HPDE6-E6E7 (cell line): ENCODE measurements around the gene HTR3A.
"Not testable (repeated sequence)": the region's sequence is repeated elsewhere in the genome, so short reads cannot be mapped to it uniquely, and the experiment has no call there.

Experiments
- DNase-seq: peaks from one replicate; pipeline ENCODE4 v3.0.0; 2011; ENCODE audit warnings: missing footprints; ENCODE audit errors: extremely low spot score

Gene HTR3A

DNA sequence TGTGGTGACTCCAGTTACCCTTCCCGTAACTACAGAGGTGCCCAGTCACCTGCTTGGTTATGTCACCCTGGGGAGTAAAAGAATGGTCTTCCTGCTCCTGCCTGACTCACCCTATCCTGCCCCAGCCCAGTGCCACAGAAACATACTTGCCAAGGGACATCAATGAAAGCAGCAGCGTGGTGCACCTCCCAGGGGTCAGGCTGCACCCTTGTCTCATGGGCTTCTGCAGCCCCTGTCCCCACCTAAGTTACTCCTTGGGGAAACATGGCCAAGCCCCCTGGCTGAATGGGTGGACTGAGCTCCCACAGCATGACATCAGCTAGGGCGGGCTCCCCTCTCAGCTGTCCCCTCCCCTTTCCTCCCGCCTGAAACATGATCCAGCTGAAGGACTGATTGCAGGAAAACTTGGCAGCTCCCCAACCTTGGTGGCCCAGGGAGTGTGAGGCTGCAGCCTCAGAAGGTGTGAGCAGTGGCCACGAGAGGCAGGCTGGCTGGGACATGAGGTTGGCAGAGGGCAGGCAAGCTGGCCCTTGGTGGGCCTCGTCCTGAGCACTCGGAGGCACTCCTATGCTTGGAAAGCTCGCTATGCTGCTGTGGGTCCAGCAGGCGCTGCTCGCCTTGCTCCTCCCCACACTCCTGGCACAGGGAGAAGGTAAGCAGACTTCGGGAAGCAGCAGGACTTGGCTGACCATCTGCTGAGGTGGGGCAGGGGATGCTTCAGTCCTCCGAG lies at the start of gene HTR3A:
Gene HTR3A, plus strand, starts transcription at position 368 of the 730 bp plus-strand sequence. Its CDS starts 218 bp downstream, at position 586.
- DNase-seq = no peak

DNA sequence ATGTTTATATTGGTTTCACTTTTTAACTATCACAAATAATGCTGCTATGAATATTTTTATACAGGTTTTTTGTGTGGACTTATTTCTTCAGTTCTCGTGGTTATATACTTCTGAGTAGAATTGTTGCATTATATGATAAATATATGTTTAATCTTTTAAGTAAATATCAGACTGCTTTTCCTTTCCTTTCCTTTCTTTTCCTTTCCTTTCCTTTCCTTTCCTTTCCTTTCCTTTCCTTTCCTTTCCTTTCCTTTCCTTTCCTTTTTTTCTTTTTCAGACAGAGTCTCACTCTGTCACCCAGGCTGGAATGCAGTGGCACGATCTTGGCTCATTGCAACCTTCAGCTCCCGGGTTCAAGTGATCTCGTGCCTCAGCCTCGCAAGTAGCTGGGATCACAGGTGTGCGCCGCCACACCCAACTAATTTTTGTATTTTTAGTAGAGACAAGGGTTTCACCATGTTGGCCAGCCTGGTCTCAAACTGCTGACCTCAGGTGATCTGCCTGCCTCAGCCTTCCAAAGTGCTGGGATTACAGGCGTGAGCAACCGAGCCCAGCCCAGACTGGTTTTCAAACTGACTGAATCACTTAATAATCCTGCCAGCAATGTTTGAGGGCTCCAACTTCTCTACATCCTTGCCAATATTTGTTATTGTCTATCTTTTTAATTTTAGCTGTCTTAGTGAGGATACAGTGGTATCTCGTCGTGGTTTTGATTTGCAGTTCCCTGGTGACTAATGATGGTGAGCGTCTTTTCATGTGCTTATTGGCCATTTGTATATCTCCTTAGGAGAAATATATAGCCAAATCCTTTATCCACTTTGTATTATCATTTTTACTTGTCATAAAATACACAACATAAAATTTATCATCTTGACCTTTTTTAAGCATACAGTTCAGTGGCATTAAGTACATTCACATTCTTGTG lies 48.4 kb upstream of the HTR3A start:
- no peak for DNase-seq

GRCh38 chr11:113928311-113928710 lies 46.6 kb upstream of the HTR3A start:
- DNase-seq = no peak

- DNase-seq = no peak
Observed at GRCh38 chr11:113932788-113933187, 42.1 kb upstream of the HTR3A start.

DNA sequence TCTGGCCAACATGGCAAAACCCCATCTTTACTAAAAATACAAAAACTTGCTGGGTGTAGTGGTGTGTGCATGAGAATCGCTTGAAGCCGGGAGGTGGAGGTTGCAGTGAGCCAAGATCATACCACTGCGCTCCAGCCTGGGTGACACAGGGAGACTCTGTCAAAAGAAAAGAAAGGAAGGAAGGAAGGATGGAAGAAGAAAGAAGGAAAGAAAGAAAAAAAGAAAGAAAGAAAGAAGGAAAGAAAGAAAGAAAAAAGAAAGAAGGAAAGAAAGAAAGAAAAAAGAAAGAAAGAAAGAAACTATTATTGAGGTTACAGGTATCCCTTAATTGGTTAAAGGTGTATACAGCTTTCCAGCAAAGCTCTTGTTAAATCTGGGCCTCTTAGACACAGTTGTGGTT lies 40.7 kb upstream of the HTR3A start:
- not testable (repeated sequence) for DNase-seq

DNA sequence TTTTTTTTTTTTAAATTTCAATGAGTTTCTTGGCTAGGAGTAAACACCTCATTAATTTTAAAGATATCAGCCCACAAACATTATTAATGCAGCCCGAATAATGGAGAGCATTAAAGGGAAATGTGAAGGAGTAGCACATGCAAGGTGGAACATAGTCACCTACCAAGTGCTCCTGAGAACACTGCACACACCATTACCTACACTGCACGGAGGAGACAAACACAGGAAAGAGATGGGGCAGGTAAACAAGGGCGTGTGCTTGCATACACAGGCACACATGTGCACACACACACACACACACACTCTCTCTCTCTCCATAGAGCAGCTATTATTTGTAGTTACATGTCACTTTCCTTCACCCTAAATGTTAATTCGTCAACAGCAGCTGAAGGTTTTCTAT lies 40.1 kb upstream of the HTR3A start:
- DNase-seq = no peak

- DNase-seq = no peak
Observed at GRCh38 chr11:113935858-113936257, 39.0 kb upstream of the HTR3A start.

GRCh38 chr11:113937918-113938317 lies 37.0 kb upstream of the HTR3A start:
- no peak for DNase-seq

DNA sequence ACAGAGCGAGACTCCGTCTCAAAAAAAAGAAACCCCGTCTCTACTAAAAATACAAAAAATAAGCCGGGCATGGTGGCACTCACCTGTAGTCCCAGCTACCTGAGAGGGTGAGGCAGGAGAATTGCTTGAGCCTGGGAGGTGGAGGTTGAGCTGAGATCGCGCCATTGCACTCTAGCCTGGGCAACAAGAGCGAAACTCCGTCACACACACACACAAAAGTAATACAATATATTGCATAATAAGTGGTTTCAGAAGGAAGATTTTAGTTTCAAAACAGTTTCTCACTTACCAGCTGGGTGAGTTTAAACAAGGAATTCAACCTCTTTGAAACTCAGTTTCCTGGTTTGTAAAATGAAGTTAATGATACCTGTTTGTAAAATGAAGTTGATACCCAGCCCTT lies 32.7 kb upstream of the HTR3A start:
- DNase-seq = no peak

GRCh38 chr11:113946162-113946561 lies 28.7 kb upstream of the HTR3A start:
- DNase-seq = not testable (repeated sequence)

GRCh38 chr11:113947994-113948393 lies 26.9 kb upstream of the HTR3A start:
- DNase-seq = no peak

DNA sequence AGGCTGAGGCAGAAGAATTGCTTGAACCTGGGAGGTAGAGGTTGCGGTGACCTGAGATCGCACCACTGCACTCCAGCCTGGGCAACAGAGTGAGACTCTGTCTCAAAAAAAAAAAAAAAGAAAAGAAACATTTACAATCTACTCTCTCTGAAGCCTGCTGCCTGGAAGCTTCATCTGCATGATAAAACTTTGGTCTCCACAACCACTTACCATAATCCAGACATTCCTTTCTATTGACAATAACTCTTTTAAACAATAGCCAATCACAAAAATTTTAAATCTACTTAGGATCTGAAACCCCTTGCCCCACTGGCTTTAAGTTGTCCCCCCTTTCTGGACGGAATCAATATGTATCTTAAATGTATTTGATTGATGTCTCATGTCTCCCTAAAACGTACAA lies 25.0 kb upstream of the HTR3A start:
- no peak for DNase-seq

- no peak for DNase-seq
Observed at GRCh38 chr11:113951537-113951936, 23.4 kb upstream of the HTR3A start.

DNA sequence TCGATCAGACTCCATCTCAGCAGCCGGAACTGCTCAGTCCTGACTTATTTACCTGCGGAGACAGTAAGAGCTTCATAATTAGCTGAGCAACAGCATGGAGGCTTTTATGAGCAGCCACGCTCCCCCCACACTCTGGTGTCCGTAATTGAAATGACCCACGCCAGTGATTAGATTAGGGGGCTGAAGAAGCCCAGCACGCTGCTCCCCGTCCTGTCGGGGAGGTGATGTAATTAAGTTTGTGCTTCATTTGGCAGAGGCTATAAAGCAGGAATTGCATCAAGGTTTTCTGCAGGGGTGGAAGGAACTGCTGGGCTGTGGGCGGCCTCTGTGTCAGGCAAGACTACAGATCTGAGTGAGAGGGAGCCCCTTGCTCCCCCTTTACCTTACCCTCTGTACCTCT lies 22.8 kb upstream of the HTR3A start:
- no peak for DNase-seq

GRCh38 chr11:113952588-113952987 lies 22.3 kb upstream of the HTR3A start:
- no peak for DNase-seq

- no peak for DNase-seq
Observed at GRCh38 chr11:113954235-113954634, 20.7 kb upstream of the HTR3A start.

DNA sequence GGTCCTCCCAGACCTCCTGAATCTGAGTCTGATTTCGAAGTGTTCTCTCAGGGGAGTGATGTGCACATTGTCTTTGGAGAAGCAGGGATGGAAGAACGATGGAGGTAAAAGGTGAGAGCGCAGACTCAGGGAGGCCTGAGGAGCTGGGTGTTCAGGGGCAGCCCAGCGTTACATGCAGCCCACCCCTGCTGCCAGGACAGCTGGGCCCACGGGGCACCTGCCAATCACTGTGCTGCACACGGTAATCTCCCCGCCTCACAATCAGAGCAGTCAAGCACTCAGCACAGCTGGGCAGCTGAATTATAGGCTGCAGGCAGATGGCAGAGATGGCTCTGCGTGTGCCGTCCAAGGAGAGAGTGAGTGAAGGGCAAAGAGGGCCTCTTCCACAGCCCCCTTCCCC lies 17.9 kb upstream of the HTR3A start:
- no peak for DNase-seq

DNA sequence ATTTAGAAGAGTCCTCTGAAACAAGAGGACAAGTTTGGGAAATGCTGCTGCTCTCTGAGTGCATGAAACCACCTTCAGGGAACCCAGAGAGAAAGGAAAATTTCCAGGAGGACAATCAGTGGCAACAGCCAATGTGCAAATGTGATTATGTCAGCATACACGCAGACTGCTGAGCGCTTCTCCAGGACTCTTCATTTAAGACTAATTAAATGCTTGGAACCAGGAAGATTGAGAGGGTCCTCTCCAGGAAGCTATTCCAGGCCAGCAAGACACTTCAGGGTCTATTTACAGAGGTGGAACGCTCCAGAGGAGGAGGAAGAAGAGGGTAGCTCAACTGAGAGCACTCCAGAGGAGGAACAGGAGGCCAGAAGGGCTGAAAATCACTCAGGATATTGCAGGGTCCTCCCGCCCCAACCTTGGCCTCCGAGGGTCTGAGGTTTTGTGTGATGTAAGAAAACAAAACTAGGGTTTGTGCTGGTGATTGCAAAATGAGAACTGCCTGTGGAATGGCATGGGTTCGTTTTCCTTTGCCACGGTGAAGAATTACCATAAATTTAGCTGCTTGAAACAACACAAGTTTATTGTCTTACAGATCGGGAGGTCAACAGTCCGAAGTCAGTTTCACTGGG lies 14.1 kb upstream of the HTR3A start:
- no peak for DNase-seq

DNA sequence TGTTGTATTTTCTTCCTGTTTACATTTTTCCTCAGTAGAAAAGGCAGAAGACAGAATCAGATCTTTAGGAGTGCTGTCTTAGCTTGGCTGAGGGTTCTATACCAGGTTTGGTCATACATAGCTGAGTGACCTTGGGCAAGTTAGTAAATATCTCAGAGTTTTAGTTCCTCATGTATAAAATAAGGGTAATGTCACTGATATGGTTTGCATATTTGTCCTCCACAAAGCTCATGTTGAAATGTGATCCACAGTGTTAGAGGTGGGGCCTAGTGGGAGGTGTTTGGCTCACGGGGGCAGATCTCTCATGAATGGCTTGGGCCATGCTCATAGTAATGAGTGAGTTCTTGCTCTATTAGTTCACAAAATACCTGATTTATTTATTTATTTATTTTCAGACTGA lies 7.5 kb upstream of the HTR3A start:
- no peak for DNase-seq

GRCh38 chr11:113971506-113972195 lies 3.3 kb upstream of the HTR3A start:
- DNase-seq = no peak

GRCh38 chr11:113977071-113977490 lies 2.2 kb downstream of the HTR3A start:
- DNase-seq = no peak

DNA sequence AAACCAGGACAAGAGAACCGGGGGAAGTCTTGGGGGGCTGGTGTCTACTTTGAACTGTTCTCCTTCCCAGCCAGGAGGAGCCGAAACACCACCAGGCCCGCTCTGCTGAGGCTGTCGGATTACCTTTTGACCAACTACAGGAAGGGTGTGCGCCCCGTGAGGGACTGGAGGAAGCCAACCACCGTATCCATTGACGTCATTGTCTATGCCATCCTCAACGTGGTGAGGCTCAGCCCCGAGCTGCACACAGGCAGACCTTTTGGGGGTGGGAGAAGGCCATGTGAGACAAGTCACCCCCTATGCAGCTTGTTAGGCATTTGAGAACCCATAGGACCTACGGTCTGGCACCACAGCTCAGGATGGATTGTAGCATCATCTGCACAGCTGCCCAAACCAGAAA lies 2.8 kb downstream of the HTR3A start:
- DNase-seq = no peak
